ENCODE measurements around the gene TMEM244.
"Not testable (repeated sequence)": the region's sequence is repeated elsewhere in the genome, so short reads cannot be mapped to it uniquely, and the experiment has no call there.

Gene TMEM244

GRCh38 chr6:129877894-129878293 lies 16.8 kb upstream of the TMEM244 start:
- not testable (repeated sequence) for H3K36me3 Mint-ChIP-seq, H3K9me3 Mint-ChIP-seq, H3K27ac Mint-ChIP-seq, H3K4me3 Mint-ChIP-seq, H3K27me3 Mint-ChIP-seq
- H3K4me1 Mint-ChIP-seq: peaks cover 13% of the 10 kb centered on the region

- Mint-ChIP-seq H3K27me3 (no peaks in the 10 kb centered on the region), H3K36me3 (peaks cover 4% of the 10 kb centered on the region), H3K27ac (peak overlapping the region; percentile 7), H3K4me3 (peak overlapping the region; percentile 23), H3K4me1 (peaks cover 13% of the 10 kb centered on the region), H3K9me3 (no peaks in the 10 kb centered on the region)
Observed at GRCh38 chr6:129875610-129876520, 14.8 kb upstream of the TMEM244 start.

GRCh38 chr6:129874837-129875236 lies 13.7 kb upstream of the TMEM244 start:
- Mint-ChIP-seq H3K36me3 (no peaks in the 10 kb centered on the region), H3K9me3 (no peaks in the 10 kb centered on the region), H3K4me1 (peaks cover 13% of the 10 kb centered on the region), H3K27me3 (no peaks in the 10 kb centered on the region), H3K4me3 (no peak overlapping the region), H3K27ac (no peak overlapping the region)

- no peaks in the 10 kb centered on the region for H3K9me3 Mint-ChIP-seq
- peaks cover 13% of the 10 kb centered on the region for H3K4me1 Mint-ChIP-seq
- no peak overlapping the region for H3K4me3 Mint-ChIP-seq
- no peak overlapping the region for H3K27ac Mint-ChIP-seq
- H3K27me3 Mint-ChIP-seq: no peaks in the 10 kb centered on the region
- no peaks in the 10 kb centered on the region for H3K36me3 Mint-ChIP-seq
Observed at GRCh38 chr6:129872586-129872985, 11.5 kb upstream of the TMEM244 start.

GRCh38 chr6:129871221-129871620 lies 10.1 kb upstream of the TMEM244 start:
- Mint-ChIP-seq H3K36me3 (no peaks in the 10 kb centered on the region), H3K27ac (no peak overlapping the region), H3K4me3 (no peak overlapping the region), H3K4me1 (peaks cover 11% of the 10 kb centered on the region), H3K9me3 (no peaks in the 10 kb centered on the region), H3K27me3 (no peaks in the 10 kb centered on the region)

GRCh38 chr6:129867403-129867802 lies 6.3 kb upstream of the TMEM244 start:
- H3K27me3 Mint-ChIP-seq: no peaks in the 10 kb centered on the region
- H3K4me3 Mint-ChIP-seq: no peak overlapping the region
- H3K27ac Mint-ChIP-seq: no peak overlapping the region
- no peaks in the 10 kb centered on the region for H3K4me1 Mint-ChIP-seq
- no peaks in the 10 kb centered on the region for H3K9me3 Mint-ChIP-seq
- H3K36me3 Mint-ChIP-seq: peaks cover 2% of the 10 kb centered on the region

GRCh38 chr6:129866688-129867087 lies 5.6 kb upstream of the TMEM244 start:
- H3K9me3 Mint-ChIP-seq: no peaks in the 10 kb centered on the region
- H3K27me3 Mint-ChIP-seq: no peaks in the 10 kb centered on the region
- H3K4me1 Mint-ChIP-seq: no peaks in the 10 kb centered on the region
- H3K4me3 Mint-ChIP-seq: no peak overlapping the region
- no peak overlapping the region for H3K27ac Mint-ChIP-seq
- peaks cover 2% of the 10 kb centered on the region for H3K36me3 Mint-ChIP-seq

GRCh38 chr6:129866256-129866655 lies 5.1 kb upstream of the TMEM244 start:
- H3K9me3 Mint-ChIP-seq: no peaks in the 10 kb centered on the region
- no peaks in the 10 kb centered on the region for H3K4me1 Mint-ChIP-seq
- no peaks in the 10 kb centered on the region for H3K27me3 Mint-ChIP-seq
- H3K27ac Mint-ChIP-seq: no peak overlapping the region
- no peak overlapping the region for H3K4me3 Mint-ChIP-seq
- H3K36me3 Mint-ChIP-seq: peaks cover 2% of the 10 kb centered on the region

- H3K4me1 Mint-ChIP-seq: peaks cover 9% of the 10 kb centered on the region
- no peak overlapping the region for H3K27ac Mint-ChIP-seq
- peaks cover 2% of the 10 kb centered on the region for H3K36me3 Mint-ChIP-seq
- no peaks in the 10 kb centered on the region for H3K9me3 Mint-ChIP-seq
- H3K27me3 Mint-ChIP-seq: no peaks in the 10 kb centered on the region
- H3K4me3 Mint-ChIP-seq: no peak overlapping the region
Observed at GRCh38 chr6:129865013-129865412, 3.9 kb upstream of the TMEM244 start.

- peaks cover 2% of the 10 kb centered on the region for H3K36me3 Mint-ChIP-seq
- no peak overlapping the region for H3K4me3 Mint-ChIP-seq
Observed at GRCh38 chr6:129863664-129864063, 2.5 kb upstream of the TMEM244 start.

GRCh38 chr6:129859524-129859923 lies 1.6 kb downstream of the TMEM244 start:
- Mint-ChIP-seq H3K4me1 (peaks cover 9% of the 10 kb centered on the region), H3K27ac (no peak overlapping the region), H3K9me3 (no peaks in the 10 kb centered on the region), H3K36me3 (no peaks in the 10 kb centered on the region), H3K27me3 (no peaks in the 10 kb centered on the region), H3K4me3 (no peak overlapping the region)

More at GRCh38 chr6:129863664-129864063, 2.5 kb upstream of the TMEM244 start:
- Mint-ChIP-seq H3K27me3 (no peaks in the 10 kb centered on the region), H3K9me3 (no peaks in the 10 kb centered on the region), H3K27ac (no peak overlapping the region), H3K4me1 (peaks cover 9% of the 10 kb centered on the region)

- no peak overlapping the region for H3K27ac Mint-ChIP-seq
- H3K9me3 Mint-ChIP-seq: no peaks in the 10 kb centered on the region
- no peaks in the 10 kb centered on the region for H3K27me3 Mint-ChIP-seq
- H3K4me1 Mint-ChIP-seq: peaks cover 9% of the 10 kb centered on the region
- H3K4me3 Mint-ChIP-seq: no peak overlapping the region
- no peaks in the 10 kb centered on the region for H3K36me3 Mint-ChIP-seq
Observed at GRCh38 chr6:129857838-129858237, 3.3 kb downstream of the TMEM244 start.

GRCh38 chr6:129853996-129854711 lies 7.0 kb downstream of the TMEM244 start:
- no peaks in the 10 kb centered on the region for H3K36me3 Mint-ChIP-seq
- H3K4me1 Mint-ChIP-seq: no peaks in the 10 kb centered on the region
- no peak overlapping the region for H3K27ac Mint-ChIP-seq
- no peaks in the 10 kb centered on the region for H3K9me3 Mint-ChIP-seq
- H3K4me3 Mint-ChIP-seq: no peak overlapping the region
- peaks cover 3% of the 10 kb centered on the region for H3K27me3 Mint-ChIP-seq

- Mint-ChIP-seq H3K4me1 (no peaks in the 10 kb centered on the region), H3K4me3 (no peak overlapping the region), H3K36me3 (peaks cover 1% of the 10 kb centered on the region), H3K27me3 (peaks cover 3% of the 10 kb centered on the region), H3K9me3 (no peaks in the 10 kb centered on the region), H3K27ac (no peak overlapping the region)
Observed at GRCh38 chr6:129852257-129852858, 8.8 kb downstream of the TMEM244 start.

GRCh38 chr6:129849456-129849855 lies 11.7 kb downstream of the TMEM244 start:
- Mint-ChIP-seq H3K27me3 (peaks cover 3% of the 10 kb centered on the region), H3K9me3 (no peaks in the 10 kb centered on the region), H3K4me1 (no peaks in the 10 kb centered on the region), H3K27ac (no peak overlapping the region), H3K36me3 (peaks cover 1% of the 10 kb centered on the region), H3K4me3 (no peak overlapping the region)

- H3K4me1 Mint-ChIP-seq: no peaks in the 10 kb centered on the region
- peaks cover 3% of the 10 kb centered on the region for H3K27me3 Mint-ChIP-seq
- no peak overlapping the region for H3K27ac Mint-ChIP-seq
- no peaks in the 10 kb centered on the region for H3K9me3 Mint-ChIP-seq
- H3K4me3 Mint-ChIP-seq: no peak overlapping the region
- H3K36me3 Mint-ChIP-seq: peaks cover 1% of the 10 kb centered on the region
Observed at GRCh38 chr6:129846761-129847160, 14.4 kb downstream of the TMEM244 start.
